Measurements from ENCODE around the gene RECQL5. TPM values are rescaled to one million over a fixed set of nuclear protein-coding genes. Genes with fewer than 3 reads are reported as not detected.
"Not testable (repeated sequence)": the region's sequence is repeated elsewhere in the genome, so short reads cannot be mapped to it uniquely, and the experiment has no call there.

The RECQL5 gene
- total RNA-seq, 4 donors from 2014 or later: 41.9 to 91.8 (median 70.1) TPM

DNA sequence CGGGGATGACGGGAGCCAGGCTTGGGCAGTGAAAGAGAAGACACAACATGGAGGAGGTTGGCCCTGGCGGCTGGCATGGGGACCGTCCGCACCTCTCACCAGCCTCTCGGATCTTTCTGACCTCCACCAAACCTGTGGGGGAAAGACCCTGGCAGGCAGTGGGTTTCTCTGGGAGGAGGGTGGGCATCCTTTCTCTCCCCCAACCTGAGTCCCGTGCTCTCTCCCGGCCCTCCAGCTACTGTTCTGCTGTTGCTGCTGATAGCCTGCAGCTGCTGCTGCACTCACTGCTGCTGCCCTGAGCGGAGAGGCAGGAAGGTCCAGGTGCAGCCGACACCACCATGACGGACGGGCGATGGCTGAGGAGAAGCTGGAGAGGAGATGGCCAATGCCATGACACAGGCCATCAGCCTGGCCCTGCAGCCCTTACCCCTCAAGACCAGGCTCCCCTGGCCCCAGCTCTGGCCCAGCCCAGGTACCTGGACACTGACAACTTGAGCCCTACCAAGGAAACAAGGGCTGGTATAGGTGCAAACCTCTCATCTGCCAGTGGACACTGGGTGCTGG lies 26.3 kb downstream of the RECQL5 start:
- H3K9me3 ChIP-seq: no peaks in the 10 kb centered on the region
- H3K36me3 ChIP-seq: no peaks in the 10 kb centered on the region
- intact Hi-C loops (cut with DNase I): no loop called here
- TF ChIP-seq, protein P1, sequence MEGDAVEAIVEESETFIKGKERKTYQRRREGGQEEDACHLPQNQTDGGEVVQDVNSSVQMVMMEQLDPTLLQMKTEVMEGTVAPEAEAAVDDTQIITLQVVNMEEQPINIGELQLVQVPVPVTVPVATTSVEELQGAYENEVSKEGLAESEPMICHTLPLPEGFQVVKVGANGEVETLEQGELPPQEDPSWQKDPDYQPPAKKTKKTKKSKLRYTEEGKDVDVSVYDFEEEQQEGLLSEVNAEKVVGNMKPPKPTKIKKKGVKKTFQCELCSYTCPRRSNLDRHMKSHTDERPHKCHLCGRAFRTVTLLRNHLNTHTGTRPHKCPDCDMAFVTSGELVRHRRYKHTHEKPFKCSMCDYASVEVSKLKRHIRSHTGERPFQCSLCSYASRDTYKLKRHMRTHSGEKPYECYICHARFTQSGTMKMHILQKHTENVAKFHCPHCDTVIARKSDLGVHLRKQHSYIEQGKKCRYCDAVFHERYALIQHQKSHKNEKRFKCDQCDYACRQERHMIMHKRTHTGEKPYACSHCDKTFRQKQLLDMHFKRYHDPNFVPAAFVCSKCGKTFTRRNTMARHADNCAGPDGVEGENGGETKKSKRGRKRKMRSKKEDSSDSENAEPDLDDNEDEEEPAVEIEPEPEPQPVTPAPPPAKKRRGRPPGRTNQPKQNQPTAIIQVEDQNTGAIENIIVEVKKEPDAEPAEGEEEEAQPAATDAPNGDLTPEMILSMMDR (IDR thresholded peaks at IDR 0.05): no peak
- no peak for TF ChIP-seq POLR2A (IDR thresholded peaks at IDR 0.05)
- H3K4me1 ChIP-seq: peaks cover 73 to 97% of the 10 kb centered on the region in 2 donors
- peak overlapping the region; percentile 96 to 98 (median 97) for H3K27ac ChIP-seq
- 84 to 94% methylated on average over 5 to 11 of the region's 13 CpGs for WGBS, 2 donors
- peak overlapping the region in 1 of 3 donors; percentile 8 for H3K4me3 ChIP-seq (replicated peaks in 1 of 3)
- no peaks in the 10 kb centered on the region for H3K27me3 ChIP-seq
- no peak for DNase-seq

DNA sequence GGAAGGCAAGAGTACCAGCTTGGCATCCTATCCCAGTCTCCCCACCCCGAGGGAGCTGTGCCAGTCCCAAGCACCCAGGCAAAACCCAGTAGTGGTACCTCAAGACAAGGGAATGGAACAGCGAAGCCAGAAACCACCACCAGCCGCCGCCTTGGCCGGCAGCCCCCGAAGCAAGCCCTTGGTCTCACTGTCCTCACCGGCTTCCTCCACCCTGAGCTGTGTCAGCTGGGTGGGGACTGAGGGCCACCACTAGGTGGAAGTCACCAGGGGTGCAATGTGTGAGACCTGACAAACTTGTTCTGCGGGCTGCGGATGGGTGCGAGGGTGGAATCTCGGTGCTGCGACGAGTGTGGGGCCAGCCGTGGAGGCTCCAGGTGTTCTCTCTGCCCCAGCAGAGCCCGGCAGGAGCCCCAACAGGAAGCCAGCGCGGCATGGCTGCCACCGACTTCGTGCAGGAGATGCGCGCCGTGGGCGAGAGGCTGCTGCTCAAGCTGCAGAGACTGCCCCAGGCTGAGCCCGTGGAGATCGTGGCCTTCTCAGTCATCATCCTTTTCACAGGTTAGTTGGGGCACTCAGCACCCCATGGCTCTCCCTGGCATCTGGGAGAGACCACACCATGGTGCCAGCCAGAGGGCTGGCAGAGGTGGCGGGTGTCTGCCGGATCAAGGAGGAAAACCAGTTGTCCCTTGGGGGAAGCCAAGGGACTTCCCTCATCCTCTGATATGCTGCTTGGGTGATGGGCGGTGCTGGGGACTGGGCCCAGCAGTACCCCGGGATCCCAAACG lies 27.0 kb downstream of the RECQL5 start:
- intact Hi-C loops (cut with DNase I): no loop called here
- peak; percentile 97 for DNase-seq
- peaks cover 66 to 96% of the 10 kb centered on the region in 2 donors for H3K4me1 ChIP-seq
- H3K36me3 ChIP-seq: no peaks in the 10 kb centered on the region
- no peaks in the 10 kb centered on the region for H3K27me3 ChIP-seq
- H3K27ac ChIP-seq: peak overlapping the region; percentile 96 to 98 (median 97)
- peak overlapping the region in 2 of 3 donors; percentile 8 to 15 for H3K4me3 ChIP-seq (replicated peaks in 1 of 3)
- no peaks in the 10 kb centered on the region for H3K9me3 ChIP-seq
- peak in 1 of 2 donors; percentile 79 for TF ChIP-seq POLR2A (IDR thresholded peaks at IDR 0.05)
- TF ChIP-seq, protein P1 (IDR thresholded peaks at IDR 0.05): peak in 5 of 6 experiments; percentile 21 to 70 (median 59)
- WGBS, 2 donors: 45 to 67% methylated on average over 9 to 10 of the region's 30 CpGs

GRCh38 chr17:75639327-75639726 lies 27.6 kb downstream of the RECQL5 start:
- no peak for TF ChIP-seq POLR2A (IDR thresholded peaks at IDR 0.05)
- Histone ChIP-seq H3K27ac (peak overlapping the region; percentile 96 to 98 (median 97)), H3K4me3 (replicated peaks in 1 of 3) (peak overlapping the region in 1 of 3 donors; percentile 2), H3K4me1 (peaks cover 67 to 97% of the 10 kb centered on the region in 2 donors), H3K9me3 (no peaks in the 10 kb centered on the region), H3K36me3 (no peaks in the 10 kb centered on the region), H3K27me3 (no peaks in the 10 kb centered on the region)
- intact Hi-C loops (cut with DNase I): no loop called here
- peak; percentile 85 to 92 for DNase-seq
- WGBS, 2 donors: 23 to 58% methylated on average over 3 of the region's 3 CpGs

DNA sequence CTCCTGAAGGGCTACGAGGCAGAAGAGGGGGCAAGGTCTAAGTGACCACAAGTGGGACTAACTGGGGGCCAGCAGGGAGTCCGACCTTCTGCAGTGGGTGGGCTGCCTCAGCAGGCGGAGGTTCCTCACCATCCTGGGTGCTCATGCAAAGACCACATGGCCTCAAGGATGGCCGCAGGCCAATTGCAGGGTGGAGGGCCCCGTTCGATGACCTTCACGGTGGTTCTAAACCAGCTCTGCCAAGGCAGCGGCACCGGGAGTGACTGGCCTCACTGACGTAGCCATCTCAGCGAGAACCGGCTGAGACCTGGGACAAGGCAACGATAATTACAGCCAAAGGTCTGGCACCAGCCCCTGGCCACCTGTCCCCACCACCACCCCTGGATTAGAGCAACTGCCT lies 28.1 kb downstream of the RECQL5 start:
- H3K27me3 ChIP-seq: no peaks in the 10 kb centered on the region
- peak; percentile 92 to 95 for DNase-seq
- TF ChIP-seq POLR2A (IDR thresholded peaks at IDR 0.05): peak in 1 of 2 donors; percentile 50
- TF ChIP-seq, protein P1 (IDR thresholded peaks at IDR 0.05): no peak
- intact Hi-C loops (cut with DNase I): no loop called here
- peak overlapping the region; percentile 96 to 98 (median 97) for H3K27ac ChIP-seq
- 35 to 46% methylated on average over 2 to 3 of the region's 13 CpGs for WGBS, 2 donors
- peaks cover 70 to 97% of the 10 kb centered on the region in 2 donors for H3K4me1 ChIP-seq
- no peaks in the 10 kb centered on the region for H3K36me3 ChIP-seq
- peak overlapping the region in 1 of 3 donors; percentile 2 for H3K4me3 ChIP-seq (replicated peaks in 1 of 3)
- H3K9me3 ChIP-seq: no peaks in the 10 kb centered on the region

- H3K4me3 ChIP-seq (replicated peaks in 1 of 3); DNase-seq; intact Hi-C loops (cut with DNase I); H3K27me3 ChIP-seq; H3K9me3 ChIP-seq; H3K36me3 ChIP-seq: not testable (repeated sequence)
- H3K27ac ChIP-seq: peak overlapping the region; percentile 96 to 98 (median 97)
- H3K4me1 ChIP-seq: peaks cover 69 to 97% of the 10 kb centered on the region in 2 donors
- WGBS, 2 donors: 95 to 98% methylated on average over 12 of the region's 12 CpGs
These were observed 28.9 kb downstream of the RECQL5 start for GRCh38 chr17:75638039-75638438.

GRCh38 chr17:75637551-75637950 lies 29.4 kb downstream of the RECQL5 start:
- H3K4me3 ChIP-seq (replicated peaks in 1 of 3): no peak overlapping the region
- no peak for DNase-seq
- TF ChIP-seq POLR2A (IDR thresholded peaks at IDR 0.05): no peak
- TF ChIP-seq, protein P1 (IDR thresholded peaks at IDR 0.05): no peak
- no peaks in the 10 kb centered on the region for H3K36me3 ChIP-seq
- WGBS, 2 donors: 84 to 91% methylated on average over 5 of the region's 7 CpGs
- peaks cover 69 to 97% of the 10 kb centered on the region in 2 donors for H3K4me1 ChIP-seq
- H3K27me3 ChIP-seq: no peaks in the 10 kb centered on the region
- intact Hi-C loops (cut with DNase I): no loop called here
- H3K27ac ChIP-seq: peak overlapping the region; percentile 96 to 98 (median 97)
- H3K9me3 ChIP-seq: no peaks in the 10 kb centered on the region

All from thyroid gland (tissue), 4 donors.